IPS-15b (cell line): ENCODE data around the gene PIAS4.
"Not testable (repeated sequence)": the region's sequence is repeated elsewhere in the genome, so short reads cannot be mapped to it uniquely, and the experiment has no call there.

Experiments used
- H3K27me3 ChIP-seq: one replicate; pipeline ENCODE4 v1.6.1; 2013; ENCODE audit warnings: low read length; ENCODE audit not compliant: control insufficient read depth, insufficient read depth
- H3K36me3 ChIP-seq: one replicate; pipeline ENCODE4 v1.6.1; 2013; ENCODE audit warnings: low read length; ENCODE audit not compliant: control insufficient read depth, insufficient read depth
- H3K4me1 ChIP-seq: one replicate; pipeline ENCODE4 v1.6.1; 2013; ENCODE audit warnings: mild to moderate bottlenecking, low read length; ENCODE audit not compliant: control insufficient read depth, insufficient read depth
- H3K4me3 ChIP-seq: one replicate; pipeline ENCODE4 v1.5.1; 2013; ENCODE audit warnings: low read depth, low read length
- H3K9ac ChIP-seq: one replicate; pipeline ENCODE4 v1.6.1; 2013; ENCODE audit warnings: low read depth, mild to moderate bottlenecking, low read length
- H3K9me3 ChIP-seq: one replicate; pipeline ENCODE4 v1.6.1; 2013; ENCODE audit warnings: mild to moderate bottlenecking, low read length; ENCODE audit not compliant: control insufficient read depth, insufficient read depth

Gene PIAS4, protein sequence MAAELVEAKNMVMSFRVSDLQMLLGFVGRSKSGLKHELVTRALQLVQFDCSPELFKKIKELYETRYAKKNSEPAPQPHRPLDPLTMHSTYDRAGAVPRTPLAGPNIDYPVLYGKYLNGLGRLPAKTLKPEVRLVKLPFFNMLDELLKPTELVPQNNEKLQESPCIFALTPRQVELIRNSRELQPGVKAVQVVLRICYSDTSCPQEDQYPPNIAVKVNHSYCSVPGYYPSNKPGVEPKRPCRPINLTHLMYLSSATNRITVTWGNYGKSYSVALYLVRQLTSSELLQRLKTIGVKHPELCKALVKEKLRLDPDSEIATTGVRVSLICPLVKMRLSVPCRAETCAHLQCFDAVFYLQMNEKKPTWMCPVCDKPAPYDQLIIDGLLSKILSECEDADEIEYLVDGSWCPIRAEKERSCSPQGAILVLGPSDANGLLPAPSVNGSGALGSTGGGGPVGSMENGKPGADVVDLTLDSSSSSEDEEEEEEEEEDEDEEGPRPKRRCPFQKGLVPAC

GRCh38 chr19:4007021-4007835, at the start of gene PIAS4:
PIAS4 (plus strand) TSS chr19:4007736; CDS start chr19:4007761, 25 bp downstream.
- H3K4me1 ChIP-seq: peaks cover 8% of the 10 kb centered on the region
- peaks cover 13% of the 10 kb centered on the region for H3K36me3 ChIP-seq
- peak within 1 kb of the TSS; percentile 83 for H3K9ac ChIP-seq
- H3K9me3 ChIP-seq: no peaks in the 10 kb centered on the region
- H3K4me3 ChIP-seq: peak within 1 kb of the TSS; percentile 88
- no peaks in the 10 kb centered on the region for H3K27me3 ChIP-seq

GRCh38 chr19:3958836-3959765, 48.4 kb upstream of the PIAS4 start:
- no peak overlapping the region for H3K4me3 ChIP-seq
- H3K4me1 ChIP-seq: no peaks in the 10 kb centered on the region
- H3K36me3 ChIP-seq: peaks cover 60% of the 10 kb centered on the region
- H3K9me3 ChIP-seq: no peaks in the 10 kb centered on the region
- no peaks in the 10 kb centered on the region for H3K27me3 ChIP-seq
- no peak overlapping the region for H3K9ac ChIP-seq

DNA sequence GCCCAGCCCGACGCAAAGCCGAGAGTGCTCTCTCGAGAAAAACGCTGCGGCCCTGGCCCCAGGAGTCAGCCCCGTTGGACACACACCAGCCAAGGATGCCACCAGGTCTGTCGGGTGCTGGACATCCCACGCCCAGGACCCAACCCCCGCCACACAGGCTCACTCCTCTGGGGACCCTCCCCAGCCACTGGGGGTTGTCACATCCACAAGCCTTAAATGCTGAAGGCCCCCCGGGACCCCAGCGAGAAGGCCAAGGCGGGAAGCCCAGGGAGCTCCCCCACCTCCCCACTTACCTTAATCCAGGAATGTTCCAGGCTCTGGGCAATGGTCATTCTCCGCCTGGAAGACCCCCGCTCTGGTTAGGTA, 47.8 kb upstream of the PIAS4 start:
- no peak overlapping the region for H3K9ac ChIP-seq
- H3K9me3 ChIP-seq: no peaks in the 10 kb centered on the region
- H3K36me3 ChIP-seq: peaks cover 63% of the 10 kb centered on the region
- H3K27me3 ChIP-seq: no peaks in the 10 kb centered on the region
- H3K4me3 ChIP-seq: no peak overlapping the region
- H3K4me1 ChIP-seq: no peaks in the 10 kb centered on the region

DNA sequence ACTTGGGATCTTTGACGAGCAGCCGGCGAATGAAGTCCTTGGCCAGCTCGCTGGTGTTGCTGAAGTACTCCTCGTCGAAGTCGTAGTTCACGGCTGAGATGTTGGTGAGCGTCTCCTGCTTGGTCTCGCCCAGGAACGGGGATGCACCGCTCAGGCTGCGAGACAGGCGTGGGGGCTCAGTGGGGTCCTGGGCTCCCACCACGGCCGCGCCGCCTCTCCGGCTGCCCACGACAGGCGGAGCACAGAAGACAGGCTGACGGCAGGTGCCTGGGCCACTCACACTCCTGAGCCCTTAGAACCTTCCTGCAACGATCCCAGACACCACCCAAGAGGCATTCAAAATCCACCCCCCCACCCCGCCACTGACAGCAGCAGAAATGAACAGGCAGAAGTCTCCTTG, 46.5 kb upstream of the PIAS4 start:
- no peaks in the 10 kb centered on the region for H3K4me1 ChIP-seq
- no peaks in the 10 kb centered on the region for H3K9me3 ChIP-seq
- H3K9ac ChIP-seq: no peak overlapping the region
- H3K36me3 ChIP-seq: peaks cover 70% of the 10 kb centered on the region
- H3K27me3 ChIP-seq: no peaks in the 10 kb centered on the region
- no peak overlapping the region for H3K4me3 ChIP-seq

- Histone ChIP-seq H3K4me3 (no peak overlapping the region), H3K9me3 (no peaks in the 10 kb centered on the region), H3K4me1 (peaks cover 3% of the 10 kb centered on the region), H3K27me3 (no peaks in the 10 kb centered on the region), H3K36me3 (peaks cover 82% of the 10 kb centered on the region), H3K9ac (no peak overlapping the region)
These were observed 43.9 kb upstream of the PIAS4 start for GRCh38 chr19:3963458-3964255.

GRCh38 chr19:3964256-3965194, 43.0 kb upstream of the PIAS4 start:
- H3K4me1 ChIP-seq: peaks cover 8% of the 10 kb centered on the region
- peaks cover 73% of the 10 kb centered on the region for H3K36me3 ChIP-seq
- no peak overlapping the region for H3K4me3 ChIP-seq
- H3K27me3 ChIP-seq: no peaks in the 10 kb centered on the region
- H3K9ac ChIP-seq: no peak overlapping the region
- H3K9me3 ChIP-seq: no peaks in the 10 kb centered on the region

DNA sequence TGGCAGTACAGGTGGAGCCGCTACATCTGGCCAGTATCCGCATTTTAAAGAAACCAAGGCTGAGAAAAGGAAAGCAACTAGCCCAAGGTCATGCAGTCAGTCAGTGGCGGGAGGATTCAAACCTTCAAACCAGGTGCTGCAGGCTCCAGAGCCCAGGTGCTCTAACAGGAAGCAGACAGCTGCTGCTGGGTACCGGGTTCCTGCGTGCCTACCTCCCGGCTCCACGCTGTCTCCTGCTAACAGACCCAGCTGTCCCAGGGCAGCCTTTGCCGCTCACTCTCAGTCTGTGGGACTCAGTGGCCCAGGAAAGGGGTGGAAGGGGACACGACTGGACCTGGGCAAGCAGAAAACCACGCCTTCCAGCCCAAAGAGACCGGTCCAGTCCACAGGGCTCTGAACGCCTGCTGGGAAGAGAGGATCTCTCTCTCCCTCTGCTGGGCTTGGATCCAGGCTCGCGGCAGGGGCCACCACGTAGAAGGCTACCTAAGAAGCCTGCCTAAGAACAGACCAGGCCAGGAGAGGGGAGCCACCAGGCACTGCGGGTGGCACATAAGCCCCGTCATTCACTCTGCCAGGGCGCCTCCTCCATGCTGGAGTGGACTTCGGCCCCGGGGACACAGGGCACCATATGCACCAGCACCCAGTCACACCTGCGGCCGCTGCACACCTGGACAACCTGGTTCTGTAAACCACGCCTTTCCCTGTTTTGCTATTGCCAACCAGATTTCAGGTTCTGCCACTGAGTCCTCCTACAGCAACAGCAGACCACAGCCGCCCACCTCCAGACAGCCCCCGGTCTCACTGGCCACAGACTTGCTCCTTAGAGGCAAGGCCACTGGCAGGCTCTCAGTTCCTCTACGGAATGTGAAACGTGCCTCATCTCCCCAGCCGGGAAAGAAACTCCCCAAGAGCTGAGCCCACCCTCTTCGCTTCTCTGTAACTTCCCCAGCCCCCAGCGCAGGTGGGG, 41.2 kb upstream of the PIAS4 start:
- peaks cover 57% of the 10 kb centered on the region for H3K36me3 ChIP-seq

GRCh38 chr19:3967983-3968382, 39.6 kb upstream of the PIAS4 start:
- not testable (repeated sequence) for H3K9ac ChIP-seq, H3K9me3 ChIP-seq, H3K27me3 ChIP-seq, H3K4me3 ChIP-seq, H3K4me1 ChIP-seq
- H3K36me3 ChIP-seq: peaks cover 47% of the 10 kb centered on the region

More for the DNA sequence above, 41.2 kb upstream of the PIAS4 start:
- H3K27me3 ChIP-seq: no peaks in the 10 kb centered on the region
- peak overlapping the region; percentile 37 for H3K9ac ChIP-seq
- no peaks in the 10 kb centered on the region for H3K9me3 ChIP-seq
- H3K4me1 ChIP-seq: peaks cover 8% of the 10 kb centered on the region
- no peak overlapping the region for H3K4me3 ChIP-seq

- Histone ChIP-seq H3K4me3 (peak overlapping the region; percentile 89), H3K9ac (peak overlapping the region; percentile 60), H3K9me3 (no peaks in the 10 kb centered on the region), H3K27me3 (no peaks in the 10 kb centered on the region), H3K36me3 (peaks cover 39% of the 10 kb centered on the region), H3K4me1 (peaks cover 8% of the 10 kb centered on the region)
These were observed 38.7 kb upstream of the PIAS4 start for GRCh38 chr19:3968556-3969434.
